Hepatic stellate cell (primary cell): ENCODE data around the gene RAI1.

Experiments
- DNase-seq: peaks from one replicate; pipeline ENCODE4 v3.0.0; 2011; ENCODE audit warnings: low spot score

The RAI1 gene

GRCh38 chr17:17784657-17785267 is 103.5 kb downstream of the RAI1 start:
- DNase-seq: peak; percentile 57

- DNase-seq: no peak
Observed at GRCh38 chr17:17785407-17785806, 104.1 kb downstream of the RAI1 start.

DNA sequence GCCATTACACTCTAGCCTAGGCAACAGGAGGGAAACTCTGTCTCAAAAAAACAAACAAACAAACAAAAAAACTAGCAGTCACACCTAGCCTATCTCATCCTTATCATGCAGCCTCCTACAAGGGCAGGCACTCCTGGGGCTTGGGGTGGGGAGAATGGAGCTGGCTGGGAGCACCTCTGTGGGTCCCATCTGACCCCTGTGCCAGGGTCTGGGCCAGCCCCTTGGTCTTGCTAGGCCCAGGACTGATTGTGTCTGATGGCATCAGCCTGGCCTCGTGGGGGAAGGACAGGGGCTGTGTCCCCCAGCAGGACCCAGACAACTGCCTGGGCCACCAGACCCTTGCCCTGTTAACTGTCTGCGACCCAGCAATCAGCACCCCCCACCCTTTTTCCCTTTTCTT is 105.7 kb downstream of the RAI1 start:
- DNase-seq: no peak

DNA sequence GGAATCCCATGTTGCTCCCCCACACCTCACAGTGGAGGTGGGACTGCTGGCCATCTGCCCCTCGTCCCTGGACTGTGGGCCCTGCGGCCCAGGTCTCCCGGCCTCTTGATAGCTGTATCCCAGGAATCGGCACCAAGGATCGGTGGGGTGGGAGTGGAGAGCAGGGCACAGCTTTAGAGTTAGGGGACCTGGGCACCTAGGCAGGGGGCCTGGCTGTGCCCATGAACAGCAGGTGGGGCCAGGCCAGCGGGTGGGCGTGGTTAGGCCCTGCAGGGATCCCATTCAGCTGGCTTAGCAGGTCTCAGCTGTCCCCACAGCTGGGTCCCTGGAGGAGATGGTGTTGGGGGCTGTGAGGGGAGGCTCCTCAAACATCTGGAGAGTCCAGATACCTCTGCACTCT is 106.3 kb downstream of the RAI1 start:
- no peak for DNase-seq

- DNase-seq: no peak
Observed at GRCh38 chr17:17788967-17789366, 107.7 kb downstream of the RAI1 start.

DNA sequence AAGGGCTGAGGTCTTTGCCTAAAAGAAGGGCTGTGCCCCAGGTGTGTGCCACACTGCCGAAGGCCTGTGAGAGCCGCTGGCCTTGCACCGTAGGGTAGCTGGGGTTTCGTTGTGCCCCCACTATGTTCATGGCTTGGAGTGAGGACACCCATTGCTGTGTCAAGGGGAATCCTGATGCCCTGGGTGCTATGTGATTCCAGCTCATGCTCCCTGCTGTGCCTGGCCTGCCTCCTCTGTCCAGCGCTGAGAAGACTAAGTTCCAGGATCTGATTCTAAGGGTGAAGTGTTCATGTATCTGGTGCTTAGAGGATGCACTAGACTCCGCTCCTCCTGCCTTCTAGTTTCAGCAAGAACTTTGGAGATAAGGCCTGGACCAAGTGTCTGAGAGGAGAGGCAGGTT is 108.2 kb downstream of the RAI1 start:
- no peak for DNase-seq

- no peak for DNase-seq
Observed at GRCh38 chr17:17789828-17790636, 108.8 kb downstream of the RAI1 start.

- no peak for DNase-seq
Observed at GRCh38 chr17:17790637-17791464, 109.6 kb downstream of the RAI1 start.

GRCh38 chr17:17792037-17792550 is 110.8 kb downstream of the RAI1 start:
- no peak for DNase-seq

DNA sequence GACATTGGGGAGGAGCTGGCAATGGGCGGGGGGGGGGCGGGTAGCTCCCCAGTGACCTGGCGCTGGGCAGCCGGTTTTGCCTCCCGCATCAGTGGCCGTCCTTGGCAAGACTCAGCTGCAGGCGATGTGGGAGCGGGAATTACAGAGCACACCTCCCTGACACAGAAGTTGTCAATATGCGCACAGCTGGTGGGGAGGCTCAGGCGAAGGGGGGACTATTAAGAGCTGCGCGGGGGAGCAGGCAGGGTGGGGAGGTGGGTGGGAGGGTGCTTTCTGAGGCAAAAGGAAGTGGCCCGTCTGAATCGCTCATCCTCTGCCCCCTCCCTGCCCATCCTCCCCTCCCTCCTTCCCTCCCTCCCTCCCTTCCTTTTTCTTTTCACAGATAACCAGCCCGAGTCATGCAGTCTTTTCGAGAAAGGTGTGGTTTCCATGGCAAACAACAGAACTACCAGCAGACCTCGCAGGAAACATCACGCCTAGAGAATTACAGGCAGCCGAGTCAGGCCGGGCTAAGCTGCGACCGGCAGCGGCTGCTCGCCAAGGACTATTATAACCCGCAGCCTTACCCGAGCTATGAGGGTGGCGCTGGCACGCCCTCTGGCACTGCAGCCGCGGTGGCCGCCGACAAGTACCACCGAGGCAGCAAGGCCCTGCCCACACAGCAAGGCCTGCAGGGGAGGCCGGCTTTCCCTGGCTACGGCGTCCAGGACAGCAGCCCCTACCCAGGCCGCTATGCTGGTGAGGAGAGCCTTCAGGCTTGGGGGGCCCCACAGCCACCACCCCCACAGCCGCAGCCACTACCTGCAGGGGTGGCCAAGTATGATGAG is 111.5 kb downstream of the RAI1 start:
- peak; percentile 66 for DNase-seq

DNA sequence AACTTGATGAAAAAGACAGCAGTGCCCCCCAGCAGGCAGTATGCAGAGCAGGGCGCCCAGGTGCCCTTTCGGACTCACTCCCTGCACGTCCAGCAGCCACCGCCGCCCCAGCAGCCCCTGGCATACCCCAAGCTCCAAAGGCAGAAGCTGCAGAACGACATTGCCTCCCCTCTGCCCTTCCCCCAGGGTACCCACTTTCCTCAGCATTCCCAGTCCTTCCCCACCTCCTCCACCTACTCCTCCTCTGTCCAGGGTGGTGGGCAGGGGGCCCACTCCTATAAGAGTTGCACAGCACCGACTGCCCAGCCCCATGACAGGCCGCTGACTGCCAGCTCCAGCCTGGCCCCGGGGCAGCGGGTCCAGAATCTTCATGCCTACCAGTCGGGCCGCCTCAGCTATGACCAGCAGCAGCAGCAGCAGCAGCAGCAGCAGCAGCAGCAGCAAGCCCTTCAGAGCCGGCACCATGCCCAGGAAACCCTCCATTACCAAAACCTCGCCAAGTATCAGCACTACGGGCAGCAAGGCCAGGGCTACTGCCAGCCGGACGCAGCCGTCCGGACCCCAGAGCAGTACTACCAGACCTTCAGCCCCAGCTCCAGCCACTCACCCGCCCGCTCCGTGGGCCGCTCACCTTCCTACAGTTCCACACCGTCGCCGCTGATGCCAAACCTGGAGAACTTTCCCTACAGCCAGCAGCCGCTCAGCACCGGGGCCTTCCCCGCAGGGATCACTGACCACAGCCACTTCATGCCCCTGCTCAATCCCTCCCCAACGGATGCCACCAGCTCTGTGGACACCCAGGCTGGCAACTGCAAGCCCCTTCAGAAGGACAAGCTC is 112.3 kb downstream of the RAI1 start:
- DNase-seq: no peak

- no peak for DNase-seq
Observed at GRCh38 chr17:17794382-17794781, 113.1 kb downstream of the RAI1 start.

DNA sequence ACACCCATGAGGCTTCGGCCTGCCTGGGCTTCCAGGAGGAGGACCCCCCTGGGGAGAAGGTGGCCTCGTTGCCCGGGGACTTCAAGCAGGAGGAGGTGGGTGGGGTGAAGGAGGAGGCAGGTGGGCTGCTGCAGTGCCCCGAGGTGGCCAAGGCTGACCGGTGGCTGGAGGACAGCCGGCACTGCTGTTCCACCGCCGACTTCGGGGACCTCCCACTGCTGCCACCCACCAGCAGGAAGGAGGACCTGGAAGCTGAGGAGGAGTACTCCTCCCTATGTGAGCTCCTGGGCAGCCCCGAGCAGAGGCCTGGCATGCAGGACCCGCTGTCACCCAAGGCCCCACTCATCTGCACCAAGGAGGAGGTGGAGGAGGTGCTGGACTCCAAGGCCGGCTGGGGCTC is 114.0 kb downstream of the RAI1 start:
- no peak for DNase-seq

DNA sequence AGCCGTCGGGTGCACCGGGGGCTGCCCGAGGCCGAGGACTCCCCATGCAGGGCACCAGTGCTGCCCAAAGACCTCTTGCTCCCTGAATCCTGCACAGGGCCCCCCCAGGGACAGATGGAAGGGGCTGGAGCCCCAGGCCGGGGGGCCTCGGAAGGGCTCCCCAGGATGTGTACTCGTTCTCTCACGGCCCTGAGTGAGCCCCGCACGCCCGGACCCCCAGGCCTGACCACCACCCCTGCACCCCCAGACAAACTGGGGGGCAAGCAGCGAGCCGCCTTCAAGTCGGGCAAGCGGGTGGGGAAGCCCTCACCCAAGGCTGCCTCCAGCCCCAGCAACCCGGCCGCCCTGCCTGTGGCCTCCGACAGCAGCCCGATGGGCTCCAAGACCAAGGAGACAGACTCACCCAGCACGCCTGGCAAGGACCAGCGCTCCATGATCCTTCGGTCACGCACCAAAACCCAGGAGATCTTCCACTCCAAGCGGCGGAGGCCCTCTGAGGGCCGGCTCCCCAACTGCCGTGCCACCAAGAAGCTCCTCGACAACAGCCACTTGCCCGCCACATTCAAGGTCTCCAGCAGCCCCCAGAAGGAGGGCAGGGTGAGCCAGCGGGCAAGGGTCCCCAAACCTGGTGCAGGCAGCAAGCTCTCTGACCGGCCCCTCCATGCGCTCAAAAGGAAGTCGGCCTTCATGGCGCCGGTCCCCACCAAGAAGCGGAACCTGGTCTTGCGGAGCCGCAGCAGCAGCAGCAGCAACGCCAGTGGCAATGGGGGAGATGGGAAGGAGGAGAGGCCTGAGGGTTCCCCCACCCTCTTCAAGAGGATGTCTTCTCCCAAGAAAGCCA is 114.9 kb downstream of the RAI1 start:
- DNase-seq: no peak

GRCh38 chr17:17796787-17797061 is 115.5 kb downstream of the RAI1 start:
- no peak for DNase-seq

DNA sequence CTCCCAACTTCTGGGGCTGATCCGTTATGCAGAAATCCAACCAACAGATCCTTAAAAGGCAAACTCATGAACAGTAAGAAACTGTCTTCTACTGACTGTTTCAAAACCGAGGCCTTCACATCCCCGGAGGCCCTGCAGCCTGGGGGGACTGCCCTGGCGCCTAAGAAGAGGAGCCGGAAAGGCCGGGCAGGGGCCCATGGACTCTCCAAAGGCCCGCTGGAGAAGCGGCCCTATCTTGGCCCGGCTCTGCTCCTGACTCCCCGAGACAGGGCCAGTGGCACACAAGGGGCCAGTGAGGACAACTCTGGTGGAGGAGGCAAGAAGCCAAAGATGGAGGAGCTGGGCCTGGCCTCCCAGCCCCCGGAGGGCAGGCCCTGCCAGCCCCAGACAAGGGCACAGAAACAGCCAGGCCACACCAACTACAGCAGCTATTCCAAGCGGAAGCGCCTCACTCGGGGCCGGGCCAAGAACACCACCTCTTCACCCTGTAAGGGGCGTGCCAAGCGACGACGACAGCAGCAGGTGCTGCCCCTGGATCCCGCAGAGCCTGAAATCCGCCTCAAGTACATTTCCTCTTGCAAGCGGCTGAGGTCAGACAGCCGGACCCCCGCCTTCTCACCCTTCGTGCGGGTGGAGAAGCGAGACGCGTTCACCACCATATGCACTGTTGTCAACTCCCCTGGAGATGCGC is 116.0 kb downstream of the RAI1 start:
- no peak for DNase-seq

GRCh38 chr17:17798010-17798556 is 116.8 kb downstream of the RAI1 start:
- DNase-seq: no peak

GRCh38 chr17:17798573-17799255 is 117.5 kb downstream of the RAI1 start:
- DNase-seq: no peak
